Stomach (tissue), 9 donors: ENCODE measurements around the gene UBAP1. TPM values are rescaled to one million over a fixed set of nuclear protein-coding genes. Genes with fewer than 3 reads are reported as not detected.
"Not testable (repeated sequence)": the region's sequence is repeated elsewhere in the genome, so short reads cannot be mapped to it uniquely, and the experiment has no call there.

Experiments used
- DNase-seq, 2 donors: peaks; one replicate each; pipeline versions ENCODE4 v3.0.0 to v3.0.0-alpha.2; 2013 to 2019
- H3K27ac ChIP-seq, 5 donors: fragments of 200-600 bp in 4 of 5; sonication (generic) in 4 of 5; one replicate each; pipeline ENCODE4 v1.5.1; 2013 to 2019; ENCODE audit warnings: mild to moderate bottlenecking in 1 of 5, moderate library complexity in 1 of 5
- H3K27me3 ChIP-seq, 3 donors: fragments of 200-600 bp; sonication (generic); one replicate each; pipeline ENCODE4 v1.5.1; 2017 to 2019; ENCODE audit warnings: mixed run types in 1 of 3
- H3K36me3 ChIP-seq, 4 donors: fragments of 200-600 bp; sonication (generic); 1 replicate in 3 of 4; 2 replicates in 1 of 4; pipeline ENCODE4 v1.5.1; 2016 to 2019
- H3K4me1 ChIP-seq, 4 donors: fragments of 200-600 bp; sonication (generic); one replicate each; pipeline ENCODE4 v1.5.1; 2016 to 2019
- H3K4me3 ChIP-seq, 4 donors: fragments of 200-600 bp; sonication (generic) in 3 of 4; one replicate each; pipeline ENCODE4 v1.5.1; 2016 to 2019; ENCODE audit warnings: mild to moderate bottlenecking in 1 of 4
- H3K9me3 ChIP-seq, 4 donors: fragments of 200-600 bp; sonication (generic); one replicate each; pipeline ENCODE4 v1.5.1; 2016 to 2019
- EP300 ChIP-seq: sonication (generic); formaldehyde crosslinking; IDR thresholded peaks from one replicate; pipeline ENCODE4 v1.6.1; 2017; ENCODE audit warnings: antibody characterized with exemption
- POLR2A ChIP-seq, 4 donors: fragments of 450-650 bp; IDR thresholded peaks; one replicate each; pipeline ENCODE4 v1.6.1; 2016; ENCODE audit warnings: antibody characterized with exemption in 4 of 4, control low read depth in 2 of 4, mild to moderate bottlenecking in 1 of 4, moderate library complexity in 1 of 4
- POLR2AphosphoS5 ChIP-seq, 3 donors: sonication (generic); formaldehyde crosslinking; IDR thresholded peaks; one replicate each; pipeline ENCODE4 v1.6.1; 2016; ENCODE audit warnings: antibody characterized with exemption in 3 of 3
- WGBS, 5 donors: extraction: QIAGEN DNeasy Blood & Tissue Kit in 3 of 5; methylation state at CpG; one replicate each; pipeline versions ENCODE4 v1.1.5 to v1.1.7; 2013 to 2018; 5-methylcytosine and 5-hydroxymethylcytosine counted together
- intact Hi-C: fragments of 100-400 bp; cut with DNase I; formaldehyde crosslinking; loops from one replicate; pipeline ENCODE4 v1.15.1; 2023; ENCODE audit warnings: low total_unique reads
- polyA plus RNA-seq, 3 donors: library from polyadenylated mRNA; stranded (reverse); fragments of 200-250 nt; gene quantifications; one replicate each; pipeline ENCODE4 v1.2.3, GENCODE V29; 2013
- total RNA-seq, 5 donors: library from RNA; depleted of rRNA; stranded (reverse); fragments of >200 nt; gene quantifications; one replicate each; pipeline versions ENCODE4 v1.1.0 to v1.2.3, GENCODE V29; 2014 to 2016
- TF ChIP-seq, protein P1 (sequence below), 7 experiments: fragments of 450-650 bp in 4 of 7; fragments of 200-600 bp in 3 of 7; sonication (generic) in 3 of 7; IDR thresholded peaks; one replicate each; pipeline ENCODE4 v1.5.1; 2016 to 2019; ENCODE audit warnings: antibody characterized with exemption in 7 of 7, control low read depth in 2 of 7, mild to moderate bottlenecking in 1 of 7
- donor health status: healthy with polysubstance abuse.
- donor health status: Bipolar disorder and iron deficiency.
- donor health status: healthy.

The UBAP1 gene
- total and polyA plus RNA-seq, 8 donors: 17.7 to 53.1 (median 34.1) TPM

DNA sequence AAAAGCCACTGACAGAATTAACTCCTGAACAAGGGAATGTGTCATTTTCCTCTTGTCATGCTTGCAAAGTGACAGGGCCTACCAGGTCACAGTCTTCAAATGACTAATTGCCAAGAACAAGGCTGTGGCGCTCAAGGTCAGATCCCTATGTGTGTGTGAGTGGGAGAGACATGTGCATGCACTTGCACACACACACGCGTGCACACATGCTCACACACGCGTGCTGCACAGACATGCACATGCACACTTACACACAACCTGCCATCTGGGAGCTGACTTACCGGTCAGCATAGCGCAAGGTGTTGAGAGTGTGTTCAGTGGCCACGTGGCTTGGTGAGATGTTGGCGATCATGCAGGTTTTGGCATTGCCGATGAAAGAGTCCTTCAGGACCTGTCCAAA lies 80.5 kb downstream of the UBAP1 start:
- TF ChIP-seq, protein P1, sequence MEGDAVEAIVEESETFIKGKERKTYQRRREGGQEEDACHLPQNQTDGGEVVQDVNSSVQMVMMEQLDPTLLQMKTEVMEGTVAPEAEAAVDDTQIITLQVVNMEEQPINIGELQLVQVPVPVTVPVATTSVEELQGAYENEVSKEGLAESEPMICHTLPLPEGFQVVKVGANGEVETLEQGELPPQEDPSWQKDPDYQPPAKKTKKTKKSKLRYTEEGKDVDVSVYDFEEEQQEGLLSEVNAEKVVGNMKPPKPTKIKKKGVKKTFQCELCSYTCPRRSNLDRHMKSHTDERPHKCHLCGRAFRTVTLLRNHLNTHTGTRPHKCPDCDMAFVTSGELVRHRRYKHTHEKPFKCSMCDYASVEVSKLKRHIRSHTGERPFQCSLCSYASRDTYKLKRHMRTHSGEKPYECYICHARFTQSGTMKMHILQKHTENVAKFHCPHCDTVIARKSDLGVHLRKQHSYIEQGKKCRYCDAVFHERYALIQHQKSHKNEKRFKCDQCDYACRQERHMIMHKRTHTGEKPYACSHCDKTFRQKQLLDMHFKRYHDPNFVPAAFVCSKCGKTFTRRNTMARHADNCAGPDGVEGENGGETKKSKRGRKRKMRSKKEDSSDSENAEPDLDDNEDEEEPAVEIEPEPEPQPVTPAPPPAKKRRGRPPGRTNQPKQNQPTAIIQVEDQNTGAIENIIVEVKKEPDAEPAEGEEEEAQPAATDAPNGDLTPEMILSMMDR (IDR thresholded peaks at IDR 0.05): no peak
- TF ChIP-seq POLR2AphosphoS5 (IDR thresholded peaks at IDR 0.05): no peak
- TF ChIP-seq POLR2A (IDR thresholded peaks at IDR 0.05): no peak
- no peak for TF ChIP-seq EP300
- WGBS, 5 donors: 94 to 100% (median 96%) methylated on average over 10 of the region's 10 CpGs
- no peak for DNase-seq
- Histone ChIP-seq H3K27me3 (no peaks in the 10 kb centered on the region), H3K4me3 (no peak overlapping the region), H3K36me3 (peaks cover 0 to 31% (median 8%) of the 10 kb centered on the region in 4 donors), H3K4me1 (peaks cover 0 to 17% (median 9%) of the 10 kb centered on the region in 4 donors), H3K27ac (no peak overlapping the region), H3K9me3 (no peaks in the 10 kb centered on the region)
- intact Hi-C loops: no loop called here

DNA sequence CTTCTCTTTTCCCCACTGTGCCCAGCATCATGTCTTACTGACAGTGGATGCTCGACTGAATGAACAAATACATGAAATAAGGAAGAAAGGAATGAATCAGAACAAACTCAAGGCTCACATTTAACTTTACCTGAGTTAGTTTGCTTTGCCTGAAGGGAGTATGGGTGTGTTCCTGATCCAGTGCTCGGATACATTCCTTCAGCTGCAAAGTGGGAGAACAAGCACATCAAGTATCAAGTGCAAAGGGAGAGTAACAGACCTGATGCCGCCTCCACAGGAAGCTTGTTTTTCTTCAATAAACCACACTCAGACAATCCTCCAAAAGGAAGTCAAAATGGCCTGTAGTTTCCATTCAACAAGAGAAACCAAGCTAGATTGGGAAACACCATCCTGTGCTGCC lies 84.1 kb downstream of the UBAP1 start:
- Histone ChIP-seq H3K4me3 (no peak overlapping the region), H3K27ac (no peak overlapping the region), H3K4me1 (no peaks in the 10 kb centered on the region), H3K27me3 (no peaks in the 10 kb centered on the region), H3K36me3 (peaks cover 0 to 8% (median 0%) of the 10 kb centered on the region in 4 donors), H3K9me3 (no peaks in the 10 kb centered on the region)
- no peak for TF ChIP-seq POLR2A (IDR thresholded peaks at IDR 0.05)
- TF ChIP-seq, protein P1 (IDR thresholded peaks at IDR 0.05): no peak
- no peak for TF ChIP-seq POLR2AphosphoS5 (IDR thresholded peaks at IDR 0.05)
- no peak for TF ChIP-seq EP300
- no peak for DNase-seq
- 80 to 94% (median 93%) methylated on average over 3 of the region's 3 CpGs for WGBS, 5 donors
- intact Hi-C loops: no loop called here

DNA sequence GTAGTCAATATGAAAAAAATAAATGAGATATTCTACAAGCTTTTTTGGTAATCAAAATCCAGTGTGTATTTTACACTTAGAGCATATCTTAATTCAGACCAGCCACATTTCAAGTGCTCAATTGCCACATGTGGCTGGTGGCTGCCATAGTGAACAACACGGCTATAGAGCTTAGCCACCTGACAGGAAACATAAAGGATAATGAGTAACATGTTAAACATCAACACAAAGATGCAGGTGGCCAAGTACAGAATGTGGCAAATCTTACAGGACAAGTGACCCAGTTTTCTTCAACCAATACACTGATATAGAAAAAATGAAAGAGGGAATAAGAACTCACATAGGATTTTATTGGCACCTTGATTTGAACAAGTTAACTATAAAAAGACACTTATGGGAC lies 88.8 kb downstream of the UBAP1 start:
- WGBS, 5 donors: 68 to 90% (median 83%) methylated on average over 1 of the region's 1 CpG
- Histone ChIP-seq H3K4me3 (no peak overlapping the region), H3K9me3 (no peaks in the 10 kb centered on the region), H3K27me3 (no peaks in the 10 kb centered on the region), H3K4me1 (no peaks in the 10 kb centered on the region), H3K36me3 (no peaks in the 10 kb centered on the region), H3K27ac (no peak overlapping the region)
- TF ChIP-seq EP300: no peak
- DNase-seq: no peak
- intact Hi-C loops: no loop called here

DNA sequence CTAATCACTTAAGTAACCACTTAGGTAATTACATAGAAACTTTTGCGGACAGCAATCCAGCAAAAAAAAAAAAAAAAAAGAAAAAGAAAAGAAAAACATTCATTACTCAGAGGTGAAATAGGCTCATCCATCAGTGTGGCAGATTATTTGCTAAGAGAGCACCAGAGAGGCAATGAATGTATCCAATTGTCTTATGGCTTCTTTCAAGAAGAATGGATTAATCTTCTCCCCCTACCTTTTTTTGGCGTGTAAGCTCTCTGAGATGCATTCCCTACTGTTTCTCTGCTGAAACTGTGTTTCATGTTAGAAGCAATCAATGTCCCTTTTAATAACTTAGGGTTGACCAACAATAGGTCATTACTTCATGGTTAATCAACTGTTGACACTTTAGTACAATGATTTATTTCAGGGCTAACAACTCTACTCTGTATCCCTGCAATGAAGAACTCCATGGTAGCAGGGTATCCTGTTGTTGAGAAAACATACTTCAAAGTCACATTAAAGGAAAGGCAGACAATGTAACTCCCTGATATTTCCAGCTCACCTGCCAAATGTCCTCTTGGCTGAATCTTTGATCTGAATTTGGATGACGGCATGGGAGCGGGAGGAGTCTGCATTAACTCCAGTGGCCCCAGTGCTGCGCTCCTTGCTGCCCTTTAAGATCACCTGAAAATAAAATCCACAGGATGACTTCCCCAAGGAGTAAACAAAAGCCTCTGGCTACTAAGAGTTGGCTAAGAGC lies 92.6 kb downstream of the UBAP1 start:
- no peaks in the 10 kb centered on the region for H3K36me3 ChIP-seq
- no peak overlapping the region for H3K4me3 ChIP-seq
- 76 to 94% (median 84%) methylated on average over 5 of the region's 5 CpGs for WGBS, 5 donors
- DNase-seq: peak in 1 of 2 donors; percentile 34
- no peaks in the 10 kb centered on the region for H3K4me1 ChIP-seq
- intact Hi-C loops: no loop called here
- no peaks in the 10 kb centered on the region for H3K27me3 ChIP-seq
- no peak overlapping the region for H3K27ac ChIP-seq
- no peaks in the 10 kb centered on the region for H3K9me3 ChIP-seq
- no peak for TF ChIP-seq POLR2A (IDR thresholded peaks at IDR 0.05)
- no peak for TF ChIP-seq EP300
- TF ChIP-seq, protein P1 (IDR thresholded peaks at IDR 0.05): no peak
- no peak for TF ChIP-seq POLR2AphosphoS5 (IDR thresholded peaks at IDR 0.05)

DNA sequence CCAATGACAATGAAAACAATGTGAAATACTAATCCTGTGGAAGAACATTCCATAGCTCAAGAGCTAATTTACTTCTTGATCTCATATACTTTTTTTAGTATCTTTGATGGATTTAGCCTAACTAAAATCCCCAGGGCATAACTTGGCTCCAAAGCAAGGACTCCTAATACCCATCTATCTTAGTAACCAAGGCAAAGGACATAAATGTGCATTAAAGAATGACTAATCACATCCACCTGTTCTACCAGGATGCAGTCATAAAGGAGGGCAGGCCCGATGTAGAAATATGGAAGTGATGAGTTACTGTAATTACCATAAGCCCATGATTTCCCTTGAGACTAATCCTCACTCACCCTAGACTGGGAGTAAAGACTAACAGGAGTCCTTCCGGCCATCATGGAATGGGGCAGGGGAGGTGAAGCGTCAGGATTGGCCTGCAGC lies 93.3 kb downstream of the UBAP1 start:
- no peaks in the 10 kb centered on the region for H3K4me1 ChIP-seq
- H3K27me3 ChIP-seq: no peaks in the 10 kb centered on the region
- H3K27ac ChIP-seq: no peak overlapping the region
- H3K4me3 ChIP-seq: no peak overlapping the region
- H3K9me3 ChIP-seq: no peaks in the 10 kb centered on the region
- no peaks in the 10 kb centered on the region for H3K36me3 ChIP-seq
- no peak for DNase-seq
- intact Hi-C loops: no loop called here
- WGBS, 5 donors: 82 to 90% (median 87%) methylated on average over 3 of the region's 3 CpGs
- TF ChIP-seq, protein P1 (IDR thresholded peaks at IDR 0.05): no peak
- TF ChIP-seq POLR2A (IDR thresholded peaks at IDR 0.05) (no peak), POLR2AphosphoS5 (IDR thresholded peaks at IDR 0.05) (no peak), EP300 (no peak)

DNA sequence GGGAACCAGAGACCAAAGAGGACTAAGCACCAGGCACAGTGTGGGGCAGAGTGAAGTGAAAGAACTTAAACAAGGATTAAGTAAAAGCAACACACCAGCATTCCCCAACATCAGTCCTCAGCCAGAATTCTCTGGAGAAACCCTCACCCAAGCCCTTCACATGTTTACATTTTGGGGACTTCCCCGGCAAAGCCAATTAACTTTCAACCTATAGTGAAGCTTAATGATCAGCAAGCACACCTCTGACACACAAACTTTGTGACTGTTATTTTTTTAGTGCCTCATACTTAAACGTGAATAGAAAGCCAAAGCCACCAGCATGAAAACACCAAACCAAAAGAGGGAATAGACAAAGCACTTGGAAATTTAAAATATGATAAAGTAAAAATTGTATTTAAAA lies 94.7 kb downstream of the UBAP1 start:
- WGBS, 5 donors: no CpG with 5 or more reads among the region's 2 CpGs
- H3K36me3 ChIP-seq, DNase-seq, H3K27ac ChIP-seq, H3K4me1 ChIP-seq, intact Hi-C loops, H3K27me3 ChIP-seq, H3K4me3 ChIP-seq, H3K9me3 ChIP-seq: not testable (repeated sequence)
